HepG2 (cell line): Measurements from ENCODE around the gene SAA2. TPM values are rescaled to one million over a fixed set of nuclear protein-coding genes. Genes with fewer than 3 reads are reported as not detected.

Source experiments
- ETS1 ChIP-seq: sonication (generic); formaldehyde crosslinking; IDR thresholded peaks from 2 replicates; pipeline ENCODE4 v1.4.0; 2020; ENCODE audit warnings: missing genetic modification reagents
- FOXP4 ChIP-seq: sonication (generic); formaldehyde crosslinking; IDR thresholded peaks from 2 replicates; pipeline ENCODE4 v1.4.0; 2020; ENCODE audit warnings: missing genetic modification reagents
- HNF4A ChIP-seq: sonication (generic); formaldehyde crosslinking; IDR thresholded peaks from 2 replicates; pipeline ENCODE4 v1.4.0; 2020; ENCODE audit warnings: missing genetic modification reagents
- LCORL ChIP-seq, 2 experiments: fragments of 450-650 bp in 1 of 2; sonication (generic) in 1 of 2; formaldehyde crosslinking in 1 of 2; IDR thresholded peaks; 2 replicates each; pipeline versions ENCODE4 v1.5.0 to v1.6.1; 2017 to 2020; ENCODE audit warnings: antibody characterized with exemption in 1 of 2, missing genetic modification reagents in 1 of 2
- POLR2AphosphoS5 ChIP-seq: IDR thresholded peaks from 2 replicates; pipeline ENCODE4 v1.6.1; 2012; ENCODE audit warnings: low read depth, low read length
- THAP9 ChIP-seq: sonication (generic); formaldehyde crosslinking; IDR thresholded peaks from 2 replicates; pipeline ENCODE4; 2020; ENCODE audit warnings: missing genetic modification reagents, mild to moderate bottlenecking, borderline replicate concordance
- ZFY ChIP-seq: sonication (generic); formaldehyde crosslinking; IDR thresholded peaks from 2 replicates; pipeline ENCODE4 v1.4.0; 2020; ENCODE audit warnings: missing genetic modification reagents
- ZNF646 ChIP-seq: sonication (generic); formaldehyde crosslinking; IDR thresholded peaks from 2 replicates; pipeline ENCODE4 v1.9.0; 2021; ENCODE audit warnings: mild to moderate bottlenecking, missing genetic modification reagents
- ZNF687 ChIP-seq: sonication (generic); formaldehyde crosslinking; IDR thresholded peaks from 2 replicates; pipeline ENCODE4 v1.5.1; 2020; ENCODE audit warnings: mild to moderate bottlenecking, missing genetic modification reagents, moderate library complexity
- polyA plus RNA-seq, 8 experiments: library from polyadenylated mRNA; depleted of rRNA in 3 of 8; stranded (reverse) in 7 of 8; unstranded in 1 of 8; fragments of >200 nt; fragmentation: Illumina TruSeq in 4 of 8; extraction: Trizol in 4 of 8; gene quantifications; 2 replicates each; pipeline versions ENCODE4 v1.2.1 to v1.2.3, GENCODE V29; 2011 to 2016; ENCODE audit warnings: low read depth in 4 of 8, missing spikeins in 1 of 8, mixed read lengths in 1 of 8; ENCODE audit not compliant: insufficient read depth in 1 of 8
- total RNA-seq, 5 experiments: library from RNA; depleted of rRNA; stranded (reverse); fragments of >200 nt; fragmentation: Illumina TruSeq; extraction: Trizol; gene quantifications; 2 replicates each; pipeline ENCODE4 v1.2.3, GENCODE V29; 2016; ENCODE audit warnings: low read depth in 1 of 5

SAA2 gene
- total and polyA plus RNA-seq, 2 of the 13 experiments (the other 11 are each of a cell fraction or from before 2014, with no cell fraction given): 0.27 TPM; not detected in 1

GRCh38 chr11:18230859-18231258, 17.6 kb downstream of the SAA2 start (continued):
- TF ChIP-seq HNF4A (CRISPR knock-in tag) (peak; percentile 45; the same call in 1 of the 2 replicates), THAP9 (CRISPR knock-in tag) (no peak; the same call in 1 of the 2 replicates), ZFY (CRISPR knock-in tag) (peak; percentile 53), LCORL (IDR thresholded peaks at IDR 0.05) (0 out of 2 replicates have a peak, but pooled peaks have one; percentile 64), LCORL (CRISPR knock-in tag; IDR thresholded peaks at IDR 0.05) (peak; percentile 64; the same call in 1 of the 2 replicates), ETS1 (CRISPR knock-in tag) (no peak), FOXP4 (peak; percentile 57), ZNF646 (CRISPR knock-in tag) (no peak; the same call in 1 of the 2 replicates), ZNF687 (CRISPR knock-in tag) (peak; percentile 69), POLR2AphosphoS5 (0 out of 2 replicates have a peak, but pooled peaks have one; percentile 19)
